8988T (cell line): ENCODE results near the gene NXPH2.
A peak's percentile ranks its signal among the peaks of the same experiment; 100 is the strongest.
"Not testable (repeated sequence)": the region's sequence is repeated elsewhere in the genome, so short reads cannot be mapped to it uniquely, and the experiment has no call there.

ENCODE experiments used
- DNase-seq: peaks from one replicate; pipeline ENCODE4 v3.0.0; 2011

NXPH2 gene

GRCh38 chr2:138752197-138752956 is 27.8 kb downstream of the NXPH2 start:
- DNase-seq: peak; percentile 5

DNA sequence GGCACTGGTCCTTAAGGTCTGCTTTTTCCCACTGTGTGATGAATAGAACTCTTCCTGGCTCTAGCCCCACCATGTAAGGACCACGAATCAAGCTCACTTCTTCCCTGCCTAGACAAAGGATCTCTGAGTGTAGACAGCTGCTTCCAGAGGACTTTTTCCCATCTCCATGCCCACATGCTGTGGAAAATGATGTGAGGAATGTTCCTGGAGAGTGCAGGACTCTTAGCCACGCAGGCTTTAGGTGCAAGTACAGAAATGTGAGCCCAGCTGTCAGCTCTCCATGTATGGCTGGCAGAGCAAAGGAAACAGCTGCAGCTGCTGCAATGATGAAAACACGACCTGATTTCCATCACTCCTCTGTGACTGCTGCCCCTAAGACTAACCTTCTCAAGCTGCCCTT is 35.5 kb downstream of the NXPH2 start:
- no peak for DNase-seq

DNA sequence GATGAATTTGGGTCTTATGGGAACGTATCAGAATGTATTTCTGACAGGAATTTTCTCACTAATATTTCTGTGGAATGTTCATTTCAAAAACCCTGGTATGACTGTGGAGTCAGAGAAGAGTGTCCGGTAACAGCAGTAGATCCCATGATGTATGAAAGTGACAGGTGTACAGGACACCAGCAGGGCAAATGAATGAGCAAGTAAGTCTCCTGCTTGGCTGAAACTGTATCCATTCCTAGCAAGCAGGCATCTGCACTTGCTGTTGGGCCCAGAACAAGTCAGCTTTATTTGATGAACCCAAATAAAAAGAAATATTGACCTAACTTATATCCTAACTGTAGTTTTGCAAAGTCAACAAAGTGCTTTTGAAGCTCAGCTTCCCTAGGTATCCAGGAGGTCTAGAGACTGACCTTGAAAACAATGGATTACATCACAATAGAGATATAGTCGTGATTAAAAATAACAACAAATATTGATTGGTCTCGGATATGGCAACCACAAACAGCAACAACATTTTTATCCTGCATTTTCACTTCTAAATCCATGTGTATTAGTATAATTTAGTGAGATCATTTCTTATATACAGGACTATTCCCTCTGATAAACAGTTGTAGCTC is 37.6 kb downstream of the NXPH2 start:
- no peak for DNase-seq

- no peak for DNase-seq
Observed at GRCh38 chr2:138741851-138742250, 38.3 kb downstream of the NXPH2 start.

GRCh38 chr2:138737009-138737554 is 43.1 kb downstream of the NXPH2 start:
- not testable (repeated sequence) for DNase-seq

- DNase-seq: no peak
Observed at GRCh38 chr2:138732651-138733050, 47.5 kb downstream of the NXPH2 start.

DNA sequence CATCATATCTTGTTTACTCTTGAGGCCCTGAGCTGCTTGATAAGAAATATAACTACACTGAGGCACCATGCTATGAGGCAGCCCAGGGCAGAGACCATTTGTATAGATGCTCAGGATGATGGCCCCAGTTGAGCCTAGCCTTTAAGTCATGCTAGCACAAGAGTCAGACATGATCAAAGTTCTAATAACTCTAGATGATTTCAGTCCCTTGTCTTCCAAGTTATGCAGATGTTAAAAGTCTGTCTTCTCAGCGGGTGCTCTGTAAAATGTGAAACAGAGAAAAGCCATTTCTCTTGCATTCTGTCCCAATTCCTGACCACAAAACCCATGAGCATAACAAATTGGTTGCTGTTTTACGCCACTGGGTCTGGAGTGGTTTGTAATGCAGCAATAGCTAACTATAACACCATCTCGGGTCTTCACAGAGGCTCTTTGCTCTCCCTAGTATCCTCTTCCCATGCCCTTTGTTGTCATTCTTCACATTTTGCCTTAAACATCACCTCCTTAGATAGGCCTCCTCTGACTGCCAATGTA is 49.6 kb downstream of the NXPH2 start:
- DNase-seq: no peak

- no peak for DNase-seq
Observed at GRCh38 chr2:138727956-138728355, 52.2 kb downstream of the NXPH2 start.

- no peak for DNase-seq
Observed at GRCh38 chr2:138726681-138727080, 53.5 kb downstream of the NXPH2 start.

DNA sequence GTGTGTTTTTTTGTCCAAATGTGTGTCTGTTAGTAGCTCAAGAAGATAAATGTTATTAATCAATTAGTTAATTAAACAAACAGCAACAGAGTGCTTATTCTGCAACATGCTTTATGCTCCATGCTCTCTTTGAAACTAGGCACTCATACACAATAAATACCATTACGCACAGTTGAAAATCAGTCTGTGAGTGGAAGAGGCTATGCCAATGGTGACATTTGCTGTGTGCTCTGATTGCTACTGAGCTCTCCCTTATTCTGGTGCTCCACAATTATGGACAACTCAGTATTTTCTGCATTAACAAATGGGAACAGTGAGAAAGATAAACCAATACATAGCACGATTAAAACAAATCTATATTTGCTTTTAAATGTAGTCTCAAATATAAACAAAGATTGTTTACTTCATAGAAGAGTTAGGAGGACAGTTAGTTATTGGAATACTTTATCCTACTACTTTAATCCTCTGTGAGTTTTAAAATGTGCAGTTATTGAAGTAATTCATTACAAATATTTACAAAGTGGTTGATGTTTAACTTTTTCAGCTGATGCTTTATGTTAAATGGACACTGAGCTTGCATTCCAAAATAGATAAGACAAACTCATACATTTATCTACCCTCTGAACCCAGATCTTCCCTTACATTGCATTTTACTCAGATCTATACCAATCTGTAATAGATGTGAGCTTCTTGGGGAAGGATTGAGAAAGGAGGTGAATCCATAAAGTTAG is 55.3 kb downstream of the NXPH2 start:
- no peak for DNase-seq

- no peak for DNase-seq
Observed at GRCh38 chr2:138724327-138724726, 55.9 kb downstream of the NXPH2 start.

DNA sequence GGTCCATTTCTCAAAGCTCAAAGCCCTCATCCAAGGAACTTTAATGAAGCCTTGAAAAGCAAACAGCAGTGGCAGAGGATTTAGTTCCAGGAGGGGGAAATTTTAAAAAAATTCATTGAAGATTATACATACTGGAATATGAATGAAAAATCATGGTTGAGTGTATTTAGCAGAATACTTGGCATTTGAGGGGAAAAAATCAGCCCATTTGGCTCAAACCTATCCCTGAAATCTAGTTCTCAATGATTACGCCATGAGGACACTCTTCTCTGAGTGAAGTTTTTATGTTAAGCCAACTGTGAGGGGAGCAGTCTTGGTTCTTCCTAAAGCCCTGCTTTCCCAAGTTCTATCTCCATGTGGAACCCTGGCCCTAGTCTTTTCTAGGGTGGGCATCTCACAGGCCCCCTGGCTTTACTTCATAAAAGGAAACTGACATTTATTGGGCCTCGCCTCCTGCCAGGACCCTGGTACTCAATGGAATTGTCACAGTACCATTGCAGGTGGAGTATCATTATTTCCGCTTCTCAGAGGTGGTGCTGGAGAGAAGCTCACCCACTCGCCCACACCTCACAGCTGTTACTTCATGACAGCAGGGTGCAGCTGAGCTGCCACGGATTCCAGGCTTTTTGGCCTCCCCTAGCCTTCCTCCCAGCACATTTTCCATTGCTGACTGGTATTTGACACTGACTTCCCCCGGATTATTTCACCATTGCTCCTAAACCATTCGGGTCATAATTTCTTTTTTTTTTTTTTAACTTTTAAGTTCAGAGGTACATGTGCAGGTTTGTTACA is 56.8 kb downstream of the NXPH2 start:
- no peak for DNase-seq

DNA sequence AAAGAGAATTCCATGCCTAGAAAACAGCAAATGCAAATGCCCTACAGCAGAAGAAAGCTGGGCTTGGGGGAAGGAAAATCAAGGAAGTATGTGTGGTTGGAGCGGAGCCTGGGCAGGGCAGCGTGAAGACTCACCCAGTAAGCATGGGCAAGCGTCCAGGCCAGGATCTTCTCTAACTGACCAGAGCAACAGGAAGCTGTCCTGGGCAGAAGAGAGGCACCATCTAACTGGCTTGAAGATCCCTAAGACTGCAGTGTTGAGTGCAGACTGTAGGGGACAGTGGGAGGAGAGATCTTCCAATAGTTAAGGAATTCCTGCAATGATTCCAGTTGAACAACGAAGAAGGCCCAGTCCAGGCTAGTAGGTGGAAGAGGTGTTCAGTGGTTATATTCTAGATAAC is 57.9 kb downstream of the NXPH2 start:
- no peak for DNase-seq

GRCh38 chr2:138720035-138720838 is 60.0 kb downstream of the NXPH2 start:
- DNase-seq: no peak

- DNase-seq: no peak
Observed at GRCh38 chr2:138718405-138718804, 61.8 kb downstream of the NXPH2 start.

GRCh38 chr2:138716183-138716582 is 64.0 kb downstream of the NXPH2 start:
- DNase-seq: no peak

GRCh38 chr2:138713504-138713903 is 66.7 kb downstream of the NXPH2 start:
- no peak for DNase-seq

DNA sequence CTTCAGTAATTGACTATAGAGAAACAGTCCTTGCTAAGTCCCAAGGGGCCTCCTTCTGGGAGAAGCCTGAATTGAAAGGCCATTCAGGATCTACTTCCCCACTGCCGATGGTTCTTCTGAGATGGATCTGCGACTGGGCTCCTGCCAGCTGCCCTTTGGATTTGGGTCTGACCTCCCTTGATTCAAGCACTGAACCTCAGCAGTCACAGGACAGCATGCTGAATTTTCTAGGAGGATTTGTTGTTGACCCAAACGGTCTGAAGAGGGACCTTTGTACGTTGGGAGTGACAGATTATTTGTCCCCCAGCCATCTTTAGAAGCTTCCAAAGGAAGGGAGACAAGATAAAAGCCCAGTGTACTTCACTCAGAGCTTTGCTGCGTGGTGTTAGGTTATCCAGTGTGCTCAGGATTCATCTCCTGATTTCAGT is 67.1 kb downstream of the NXPH2 start:
- DNase-seq: no peak

- no peak for DNase-seq
Observed at GRCh38 chr2:138712212-138712979, 67.8 kb downstream of the NXPH2 start.

DNA sequence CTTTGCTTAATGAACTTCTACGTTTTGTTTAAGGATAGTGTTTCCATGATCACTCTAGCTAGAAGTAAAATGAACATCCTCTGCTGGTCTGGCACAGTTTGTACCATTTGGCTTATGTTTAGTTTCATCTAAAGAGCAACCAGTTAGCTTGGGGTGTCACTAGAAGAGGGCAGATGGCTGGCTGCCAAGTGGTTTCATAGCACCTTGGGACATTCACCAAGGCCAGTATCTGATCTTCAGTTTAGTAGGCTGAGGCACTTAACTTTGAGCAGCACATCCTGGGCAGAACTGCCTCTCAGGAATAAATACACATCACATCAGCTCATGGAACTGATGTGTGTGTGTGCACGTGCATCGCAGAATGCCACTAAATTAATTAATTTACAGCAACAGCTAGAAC is 68.4 kb downstream of the NXPH2 start:
- no peak for DNase-seq

GRCh38 chr2:138708682-138709241 is 71.4 kb downstream of the NXPH2 start:
- DNase-seq: no peak
